Smooth muscle cell (in vitro differentiated cells): Measurements from ENCODE around the gene EPHB3. TPM values are rescaled to one million over a fixed set of nuclear protein-coding genes. Genes with fewer than 3 reads are reported as not detected.

Experiments used
- DNase-seq: peaks from one replicate; lab custom pipeline; 2025; ENCODE audit not compliant: unreplicated experiment; lab: John Stamatoyannopoulos, UW
- H2AFZ ChIP-seq: fragments of 200-600 bp; sonication (generic); 2 replicates; pipeline ENCODE4 v1.6.0; 2016; ENCODE audit warnings: antibody characterized with exemption, low read depth, mild to moderate bottlenecking
- H3F3A ChIP-seq: fragments of 200-600 bp; sonication (generic); 2 replicates; pipeline ENCODE4 v1.6.0; 2017; ENCODE audit warnings: antibody characterized with exemption, low read depth
- H3K27ac ChIP-seq: fragments of 200-600 bp; sonication (generic); 2 replicates; pipeline ENCODE4 v1.5.1; 2016; ENCODE audit warnings: low read depth, mild to moderate bottlenecking
- H3K27me3 ChIP-seq: fragments of 200-600 bp; sonication (generic); 2 replicates; pipeline ENCODE4 v1.6.1; 2016; ENCODE audit warnings: low read depth, mild to moderate bottlenecking
- H3K36me3 ChIP-seq: fragments of 200-600 bp; sonication (generic); 2 replicates; pipeline ENCODE4 v1.5.1; 2016; ENCODE audit warnings: low read depth
- H3K4me1 ChIP-seq: fragments of 200-600 bp; sonication (generic); 2 replicates; pipeline ENCODE4 v1.5.1; 2016; ENCODE audit warnings: low read depth
- H3K4me2 ChIP-seq: fragments of 200-600 bp; sonication (generic); 2 replicates; pipeline ENCODE4 v1.6.0; 2016; ENCODE audit warnings: mild to moderate bottlenecking
- H3K4me3 ChIP-seq: fragments of 200-600 bp; sonication (generic); 2 replicates; pipeline ENCODE4 v1.5.1; 2016; ENCODE audit warnings: mild to moderate bottlenecking
- H3K79me2 ChIP-seq: fragments of 200-600 bp; sonication (generic); 2 replicates; pipeline ENCODE4 v1.6.0; 2016; ENCODE audit warnings: low read depth, mild to moderate bottlenecking
- H3K9ac ChIP-seq: fragments of 200-600 bp; sonication (generic); 2 replicates; pipeline ENCODE4 v1.6.0; 2016; ENCODE audit warnings: low read depth
- H3K9me3 ChIP-seq: fragments of 200-600 bp; sonication (generic); replicated peaks from 2 replicates; pipeline ENCODE4 v1.5.1; 2016; ENCODE audit warnings: low read depth
- H4K20me1 ChIP-seq: fragments of 200-600 bp; sonication (generic); 2 replicates; pipeline ENCODE4 v1.6.0; 2016; ENCODE audit warnings: low read depth
- WGBS: methylation state at CpG from one replicate; pipeline ENCODE4 v1.1.7; 2016; ENCODE audit warnings: low lambda C conversion rate; 5-methylcytosine and 5-hydroxymethylcytosine counted together
- polyA plus RNA-seq: library from polyadenylated mRNA; unstranded; fragments of >200 nt; fragmentation: Nextera tagmentation; extraction: Ambion mirVana; gene quantifications from 2 replicates; pipeline ENCODE4 v1.2.1, GENCODE V29; 2016
- total RNA-seq: library from RNA; depleted of rRNA; stranded (reverse); fragments of >200 nt; gene quantifications from 2 replicates; pipeline ENCODE4 v1.2.3, GENCODE V29; 2014
- TF ChIP-seq, protein P1 (sequence below): fragments of 200-600 bp; sonication (generic); IDR thresholded peaks from 2 replicates; pipeline ENCODE4 v1.5.1; 2017; ENCODE audit warnings: borderline replicate concordance, mild to moderate bottlenecking, antibody characterized with exemption; ENCODE audit not compliant: insufficient read depth, poor library complexity, severe bottlenecking

The EPHB3 gene
- total RNA-seq (9.9 and 11.1 TPM in 2 replicates), polyA plus RNA-seq (23.1 and 31.6 TPM in 2 replicates)

- 3% methylated on average over 43 of the region's 62 CpGs for WGBS
- TF ChIP-seq, protein P1, sequence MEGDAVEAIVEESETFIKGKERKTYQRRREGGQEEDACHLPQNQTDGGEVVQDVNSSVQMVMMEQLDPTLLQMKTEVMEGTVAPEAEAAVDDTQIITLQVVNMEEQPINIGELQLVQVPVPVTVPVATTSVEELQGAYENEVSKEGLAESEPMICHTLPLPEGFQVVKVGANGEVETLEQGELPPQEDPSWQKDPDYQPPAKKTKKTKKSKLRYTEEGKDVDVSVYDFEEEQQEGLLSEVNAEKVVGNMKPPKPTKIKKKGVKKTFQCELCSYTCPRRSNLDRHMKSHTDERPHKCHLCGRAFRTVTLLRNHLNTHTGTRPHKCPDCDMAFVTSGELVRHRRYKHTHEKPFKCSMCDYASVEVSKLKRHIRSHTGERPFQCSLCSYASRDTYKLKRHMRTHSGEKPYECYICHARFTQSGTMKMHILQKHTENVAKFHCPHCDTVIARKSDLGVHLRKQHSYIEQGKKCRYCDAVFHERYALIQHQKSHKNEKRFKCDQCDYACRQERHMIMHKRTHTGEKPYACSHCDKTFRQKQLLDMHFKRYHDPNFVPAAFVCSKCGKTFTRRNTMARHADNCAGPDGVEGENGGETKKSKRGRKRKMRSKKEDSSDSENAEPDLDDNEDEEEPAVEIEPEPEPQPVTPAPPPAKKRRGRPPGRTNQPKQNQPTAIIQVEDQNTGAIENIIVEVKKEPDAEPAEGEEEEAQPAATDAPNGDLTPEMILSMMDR: peak; percentile 100
- Histone ChIP-seq H3K27ac (no peak within 1 kb of the TSS), H3K4me1 (peaks cover 35% of the 10 kb centered on the region), H3K79me2 (peaks cover 34% of the 10 kb centered on the region), H2AFZ (peak within 1 kb of the TSS; percentile 76), H4K20me1 (peaks cover 34% of the 10 kb centered on the region), H3K4me2 (peak within 1 kb of the TSS; percentile 99), H3K4me3 (peak within 1 kb of the TSS; percentile 90), H3K9me3 (no peaks in the 10 kb centered on the region), H3K27me3 (peaks cover 22% of the 10 kb centered on the region), H3K36me3 (no peaks in the 10 kb centered on the region), H3F3A (peaks cover 16% of the 10 kb centered on the region), H3K9ac (peak within 1 kb of the TSS; percentile 70)
- DNase-seq: peak; percentile 98
Observed at GRCh38 chr3:184561061-184561912, at the start of gene EPHB3. EPHB3 (plus strand) TSS chr3:184561785; CDS start chr3:184562236, 451 bp downstream.

GRCh38 chr3:184512621-184513020 lies 49.0 kb upstream of the EPHB3 start:
- WGBS: 78% methylated on average over 7 of the region's 7 CpGs
- no peaks in the 10 kb centered on the region for H3K79me2 ChIP-seq
- no peaks in the 10 kb centered on the region for H3K9me3 ChIP-seq
- no peaks in the 10 kb centered on the region for H3F3A ChIP-seq
- H3K4me1 ChIP-seq: no peaks in the 10 kb centered on the region
- TF ChIP-seq, protein P1: no peak
- H3K4me2 ChIP-seq: no peak overlapping the region
- H3K27ac ChIP-seq: no peak overlapping the region
- no peaks in the 10 kb centered on the region for H3K36me3 ChIP-seq
- no peaks in the 10 kb centered on the region for H4K20me1 ChIP-seq
- DNase-seq: no peak
- no peak overlapping the region for H2AFZ ChIP-seq
- no peak overlapping the region for H3K4me3 ChIP-seq
- no peak overlapping the region for H3K9ac ChIP-seq
- H3K27me3 ChIP-seq: peaks cover 60% of the 10 kb centered on the region

GRCh38 chr3:184513276-184514170 lies 48.1 kb upstream of the EPHB3 start:
- Histone ChIP-seq H4K20me1 (no peaks in the 10 kb centered on the region), H3K27me3 (peaks cover 69% of the 10 kb centered on the region), H3K79me2 (no peaks in the 10 kb centered on the region), H3K4me1 (no peaks in the 10 kb centered on the region), H3K27ac (no peak overlapping the region), H3K4me3 (peak overlapping the region; percentile 46), H3K9me3 (no peaks in the 10 kb centered on the region), H3K9ac (no peak overlapping the region), H2AFZ (peak overlapping the region; percentile 83), H3K4me2 (peak overlapping the region; percentile 85), H3K36me3 (no peaks in the 10 kb centered on the region), H3F3A (no peaks in the 10 kb centered on the region)
- DNase-seq: peak; percentile 64
- TF ChIP-seq, protein P1: peak; percentile 84
- 7% methylated on average over 66 of the region's 69 CpGs for WGBS
